GM21526 (cell line): ENCODE measurements around the gene RGS11.

Experiments
- ATAC-seq: cut with Tn5 transposase; IDR thresholded peaks from one replicate; pipeline ENCODE4 v1.9.1; 2021; ENCODE audit warnings: moderate library complexity; ENCODE audit not compliant: unreplicated experiment, low FRiP score

Gene RGS11

DNA sequence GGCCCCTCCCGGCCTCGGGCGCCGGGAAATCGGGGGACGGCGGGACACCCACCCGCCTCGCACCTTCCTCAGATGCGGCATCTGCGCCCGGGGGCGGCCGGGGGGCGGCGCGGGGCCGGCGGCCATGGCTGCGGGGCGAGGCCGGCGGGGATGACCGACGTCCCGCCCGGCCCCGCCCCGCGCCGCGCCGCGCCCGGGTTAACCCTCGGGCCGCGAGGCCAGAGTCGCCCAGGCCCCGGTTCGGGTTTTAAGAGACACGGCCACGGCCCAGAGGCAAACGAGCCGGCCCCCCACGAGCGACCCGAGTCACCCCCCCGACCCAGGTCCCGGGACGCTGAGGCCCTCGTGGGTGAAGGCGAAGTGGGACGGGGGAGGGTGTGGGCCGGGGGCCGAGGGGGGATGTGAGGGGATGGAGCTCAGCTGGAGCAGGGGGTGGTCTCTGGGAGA, at the start of gene RGS11:
Gene RGS11, minus strand, starts transcription at position 159 of the 447 bp plus-strand sequence. Its CDS starts 33 bp downstream, at position 126.
- ATAC-seq = no peak

GRCh38 chr16:324451-325334, 48.9 kb upstream of the RGS11 start:
- ATAC-seq = no peak

- ATAC-seq = no peak
These were observed 48.4 kb upstream of the RGS11 start for GRCh38 chr16:324201-324450.

DNA sequence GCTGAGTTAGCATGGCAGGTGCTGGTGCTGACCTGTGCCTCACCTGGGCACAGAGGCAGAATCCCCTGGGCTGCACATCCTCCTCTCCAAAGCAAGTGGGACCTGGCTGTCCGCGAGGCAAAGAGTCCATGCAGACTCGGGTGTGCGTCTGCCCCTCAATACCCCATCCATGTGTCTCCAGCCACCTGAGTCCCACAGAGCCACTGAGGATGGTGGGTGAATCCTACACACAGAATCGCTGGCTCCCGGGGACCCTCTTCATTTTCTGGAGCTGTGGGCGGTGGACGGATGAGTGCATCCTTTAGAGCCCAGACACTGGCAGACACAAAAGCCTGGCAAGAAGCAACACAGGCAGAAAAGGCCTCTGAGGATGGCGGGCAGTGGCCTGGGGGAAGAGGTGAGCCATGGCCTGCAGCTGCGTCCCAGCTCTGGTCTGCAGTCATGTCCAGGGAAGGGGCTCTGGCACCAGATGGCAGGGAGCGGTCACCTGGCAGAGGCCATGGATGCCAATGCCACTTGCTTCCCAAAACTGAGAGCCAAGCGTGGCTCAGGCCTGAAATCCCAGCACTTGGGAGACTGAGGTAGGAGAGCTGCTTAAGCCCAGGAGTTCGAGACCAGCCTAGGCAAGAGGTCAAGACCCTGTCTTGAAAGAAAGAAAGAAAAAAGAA, 46.9 kb upstream of the RGS11 start:
- ATAC-seq = no peak

GRCh38 chr16:321532-321931, 45.8 kb upstream of the RGS11 start:
- ATAC-seq = no peak

- ATAC-seq = no peak
These were observed 44.5 kb upstream of the RGS11 start for GRCh38 chr16:320206-320605.

- ATAC-seq = no peak
These were observed 42.9 kb upstream of the RGS11 start for GRCh38 chr16:318628-319027.

DNA sequence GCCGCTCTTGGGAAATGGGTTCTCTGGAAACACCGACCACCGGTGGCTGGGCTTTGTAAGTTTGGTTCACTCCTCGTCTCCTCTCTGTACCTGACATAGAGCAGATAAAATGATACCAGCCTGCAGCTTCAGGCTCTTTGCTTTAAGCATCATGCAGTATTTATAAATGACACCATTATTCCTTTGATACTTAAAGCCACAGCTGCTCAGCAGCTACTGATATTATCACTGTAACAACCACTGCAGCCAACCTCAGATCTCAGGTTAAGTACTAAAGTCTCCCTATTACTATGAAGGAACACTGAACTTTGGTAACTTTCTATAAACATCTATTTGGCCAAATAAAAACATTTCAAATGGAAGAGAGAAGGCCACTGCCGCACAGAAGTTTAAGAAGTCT, 41.8 kb upstream of the RGS11 start:
- no peak for ATAC-seq

GRCh38 chr16:316741-317464, 41.2 kb upstream of the RGS11 start:
- ATAC-seq = no peak

DNA sequence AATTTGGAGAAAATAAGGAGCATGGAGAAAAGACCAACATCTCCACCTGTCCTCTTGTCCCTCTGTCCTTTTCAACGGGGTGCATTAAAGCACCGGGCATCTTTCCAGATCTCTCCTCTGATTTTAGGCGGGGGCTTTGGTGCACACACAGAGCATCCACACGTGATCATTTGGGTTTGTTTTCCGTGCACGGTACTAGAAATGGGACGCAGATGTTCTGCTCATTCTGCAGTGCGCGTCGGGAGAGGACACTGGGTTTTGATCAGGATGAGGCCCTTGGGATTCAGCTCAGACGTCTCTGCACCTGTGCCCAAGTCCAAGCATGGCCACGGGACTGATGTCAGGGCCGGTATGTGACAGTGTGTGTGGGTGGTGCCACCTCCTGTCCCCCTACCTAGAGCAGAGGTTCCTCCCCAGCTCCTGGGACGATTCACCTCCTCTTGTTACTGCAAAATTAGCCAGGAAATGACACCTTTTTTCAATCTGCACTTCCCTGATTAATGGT, 39.1 kb upstream of the RGS11 start:
- no peak for ATAC-seq

GRCh38 chr16:314351-314750, 38.6 kb upstream of the RGS11 start:
- no peak for ATAC-seq

- no peak for ATAC-seq
These were observed 36.0 kb upstream of the RGS11 start for GRCh38 chr16:311725-312124.

DNA sequence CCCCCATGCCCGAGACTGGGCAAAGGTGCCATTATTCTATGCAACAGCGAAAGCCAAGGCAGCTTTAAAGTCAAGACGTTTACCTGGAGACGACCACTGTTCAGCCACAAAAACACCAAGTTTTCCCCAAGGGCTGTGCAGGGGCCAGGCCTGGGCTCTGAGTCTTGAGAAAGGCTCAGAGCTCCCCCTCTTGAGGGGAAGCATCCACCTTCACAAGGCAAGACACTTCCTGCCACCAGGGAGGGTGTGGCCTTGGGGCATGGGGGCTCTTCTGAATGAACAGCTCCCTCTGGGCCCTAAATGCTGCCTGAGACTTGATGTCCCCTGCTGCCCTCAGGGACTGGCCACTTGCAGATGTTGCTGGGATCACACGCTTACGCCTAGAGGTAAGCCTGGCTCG, 33.7 kb upstream of the RGS11 start:
- ATAC-seq = no peak

GRCh38 chr16:307691-308312, 32.1 kb upstream of the RGS11 start:
- no peak for ATAC-seq

- ATAC-seq = no peak
These were observed 31.2 kb upstream of the RGS11 start for GRCh38 chr16:306911-307370.

DNA sequence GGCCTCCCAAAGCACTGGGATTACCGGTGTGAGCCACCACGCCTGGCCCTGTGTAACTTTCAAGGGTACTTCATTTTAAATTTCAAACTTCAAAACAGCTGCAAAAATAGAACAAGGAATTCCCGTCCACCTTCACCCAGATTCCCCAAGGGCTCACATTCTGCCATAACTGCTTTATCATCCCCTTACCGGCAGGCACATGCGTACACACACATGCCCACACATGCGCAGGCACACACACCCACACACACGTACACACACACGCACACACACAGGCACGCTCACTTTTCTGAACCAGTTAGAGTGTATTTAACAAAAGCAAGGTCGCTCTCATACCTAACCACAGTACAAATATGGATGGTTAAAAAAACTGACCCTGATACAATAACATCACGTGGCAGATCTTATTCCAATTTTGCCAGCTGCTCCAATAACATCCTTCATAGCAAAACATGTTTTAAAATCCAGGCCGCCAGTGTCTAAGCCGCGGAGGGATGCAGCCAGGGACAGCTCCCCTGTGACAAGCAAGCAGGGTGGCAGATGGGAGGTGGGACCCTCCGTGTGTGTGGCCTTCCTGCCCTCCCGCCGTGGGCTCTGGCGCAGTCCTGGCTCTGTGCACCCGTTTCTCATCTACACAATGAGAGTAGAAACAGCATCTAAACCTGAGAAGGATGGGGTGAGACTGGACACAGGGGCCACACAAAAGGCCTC, 30.3 kb upstream of the RGS11 start:
- ATAC-seq = no peak

- no peak for ATAC-seq
These were observed 28.2 kb upstream of the RGS11 start for GRCh38 chr16:303760-304505.

GRCh38 chr16:301950-302349, 26.2 kb upstream of the RGS11 start:
- ATAC-seq = no peak

DNA sequence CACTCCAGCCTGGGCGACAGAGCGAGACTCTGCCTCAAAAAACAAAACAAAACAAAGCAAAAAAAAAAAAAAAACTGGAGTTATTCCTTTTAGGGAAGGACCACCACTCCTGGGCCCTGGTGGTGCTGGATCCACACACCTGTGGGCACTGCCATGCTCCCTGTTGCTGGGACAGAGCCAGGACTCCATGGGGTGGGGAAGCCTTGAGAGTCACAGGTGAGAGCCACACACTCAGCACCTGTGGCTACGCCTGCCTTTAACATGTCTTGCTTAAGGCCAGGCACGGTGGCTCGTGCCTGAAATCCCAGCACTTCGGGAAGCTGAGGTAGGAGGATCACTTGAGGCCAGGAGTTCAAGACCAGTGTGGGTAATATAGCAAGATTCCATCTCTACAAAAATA, 25.5 kb upstream of the RGS11 start:
- no peak for ATAC-seq
